Parathyroid adenoma (tissue), 2 donors: ENCODE measurements around the gene CPO.

Experiments used
- H2AFZ ChIP-seq: fragments of 300-600 bp; sonication (generic); one replicate; pipeline ENCODE4 v1.7.0; 2017; ENCODE audit warnings: antibody characterized with exemption, mild to moderate bottlenecking
- H3K27ac ChIP-seq: fragments of 300-600 bp; sonication (generic); one replicate; pipeline ENCODE4 v1.7.0; 2017
- H3K27me3 ChIP-seq: fragments of 300-600 bp; sonication (generic); one replicate; pipeline ENCODE4 v1.7.0; 2017; ENCODE audit warnings: low read length; ENCODE audit not compliant: control insufficient read depth, insufficient read depth
- H3K36me3 ChIP-seq: fragments of 300-600 bp; sonication (generic); one replicate; pipeline ENCODE4 v1.7.0; 2017; ENCODE audit warnings: low read length; ENCODE audit not compliant: control insufficient read depth, insufficient read depth
- H3K4me1 ChIP-seq: fragments of 300-600 bp; sonication (generic); one replicate; pipeline ENCODE4 v1.7.0; 2017; ENCODE audit warnings: control low read depth
- H3K4me2 ChIP-seq: fragments of 300-600 bp; sonication (generic); one replicate; pipeline ENCODE4 v1.7.0; 2017; ENCODE audit warnings: low read length
- H3K4me3 ChIP-seq: fragments of 300-600 bp; sonication (generic); one replicate; pipeline ENCODE4 v1.7.0; 2017; ENCODE audit warnings: low read depth, low read length
- H3K79me2 ChIP-seq: fragments of 300-600 bp; sonication (generic); one replicate; pipeline ENCODE4 v1.7.0; 2017; ENCODE audit warnings: control low read depth
- H3K9ac ChIP-seq: fragments of 300-600 bp; sonication (generic); one replicate; pipeline ENCODE4 v1.7.0; 2017; ENCODE audit warnings: mild to moderate bottlenecking
- H3K9me3 ChIP-seq: fragments of 300-600 bp; sonication (generic); one replicate; pipeline ENCODE4 v1.7.0; 2017; ENCODE audit warnings: low read length; ENCODE audit not compliant: control insufficient read depth
- CTCF ChIP-seq: fragments of 300-600 bp; sonication (generic); IDR thresholded peaks from one replicate; pipeline ENCODE4 v1.7.0; 2017; ENCODE audit warnings: antibody characterized with exemption, mild to moderate bottlenecking
- donor health status: primary hyperparathyroidism.

The CPO gene, protein sequence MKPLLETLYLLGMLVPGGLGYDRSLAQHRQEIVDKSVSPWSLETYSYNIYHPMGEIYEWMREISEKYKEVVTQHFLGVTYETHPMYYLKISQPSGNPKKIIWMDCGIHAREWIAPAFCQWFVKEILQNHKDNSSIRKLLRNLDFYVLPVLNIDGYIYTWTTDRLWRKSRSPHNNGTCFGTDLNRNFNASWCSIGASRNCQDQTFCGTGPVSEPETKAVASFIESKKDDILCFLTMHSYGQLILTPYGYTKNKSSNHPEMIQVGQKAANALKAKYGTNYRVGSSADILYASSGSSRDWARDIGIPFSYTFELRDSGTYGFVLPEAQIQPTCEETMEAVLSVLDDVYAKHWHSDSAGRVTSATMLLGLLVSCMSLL

DNA sequence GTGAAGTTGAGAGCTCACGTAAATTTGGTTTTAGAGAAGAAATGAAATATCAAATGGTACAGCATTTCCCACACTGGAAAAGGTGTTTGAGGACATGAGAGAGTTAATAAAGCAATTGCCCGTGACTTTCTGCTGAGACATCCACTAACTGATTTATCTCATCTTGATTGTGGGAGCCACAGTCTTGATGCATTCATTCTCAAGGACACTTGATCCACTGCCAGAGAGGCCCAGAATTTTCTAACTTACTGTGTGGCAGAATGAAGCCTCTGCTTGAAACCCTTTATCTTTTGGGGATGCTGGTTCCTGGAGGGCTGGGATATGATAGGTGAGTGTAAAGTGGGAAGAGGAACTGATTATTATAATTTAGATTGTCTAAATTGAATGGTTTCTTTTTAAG, at the start of gene CPO:
Gene CPO (plus strand): TSS at position 179 of the 400 bp plus-strand sequence. CDS start 82 bp downstream, at position 261.
- Histone ChIP-seq H3K9ac (no peak within 1 kb of the TSS), H3K4me1 (peaks cover 3% of the 10 kb centered on the region)
- TF ChIP-seq CTCF, result no peak

DNA sequence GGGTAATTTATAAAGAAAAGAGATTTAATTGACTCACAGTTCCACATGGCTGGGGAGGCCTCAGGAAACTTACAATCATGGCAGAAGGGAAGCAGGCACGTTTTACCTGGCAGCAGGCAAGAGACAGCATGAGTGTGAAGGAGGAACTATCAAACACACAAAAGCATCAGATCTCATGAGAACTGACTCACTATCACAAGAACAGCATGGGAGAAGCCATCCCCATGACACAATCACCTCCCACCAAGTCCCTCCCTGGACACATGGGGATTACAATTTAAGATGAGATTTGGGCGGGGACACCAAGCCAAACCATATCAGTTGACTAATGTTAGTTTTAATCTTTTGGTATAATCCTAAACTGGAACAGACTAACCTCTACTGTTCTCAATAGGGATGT, 49.1 kb upstream of the CPO start:
- H2AFZ ChIP-seq, result no peak overlapping the region
- H3K9ac ChIP-seq, result no peak overlapping the region
- H3K9me3 ChIP-seq, result no peaks in the 10 kb centered on the region
- H3K79me2 ChIP-seq, result no peaks in the 10 kb centered on the region
- H3K27me3 ChIP-seq, result no peaks in the 10 kb centered on the region
- H3K4me3 ChIP-seq, result no peak overlapping the region
- TF ChIP-seq CTCF, result no peak
- no peaks in the 10 kb centered on the region for H3K36me3 ChIP-seq
- peaks cover 4% of the 10 kb centered on the region for H3K4me1 ChIP-seq
- H3K27ac ChIP-seq, result no peak overlapping the region
- H3K4me2 ChIP-seq, result no peak overlapping the region

More for the DNA sequence above, at the start of gene CPO:
- Histone ChIP-seq H3K79me2 (no peaks in the 10 kb centered on the region), H3K9me3 (no peaks in the 10 kb centered on the region), H3K27me3 (no peaks in the 10 kb centered on the region), H3K36me3 (no peaks in the 10 kb centered on the region), H2AFZ (no peak within 1 kb of the TSS), H3K4me3 (no peak within 1 kb of the TSS), H3K4me2 (no peak within 1 kb of the TSS), H3K27ac (no peak within 1 kb of the TSS)

GRCh38 chr2:206890926-206891325, 48.4 kb upstream of the CPO start:
- no peak overlapping the region for H3K4me3 ChIP-seq
- H3K9me3 ChIP-seq, result no peaks in the 10 kb centered on the region
- H3K4me2 ChIP-seq, result no peak overlapping the region
- TF ChIP-seq CTCF, result no peak
- no peak overlapping the region for H3K27ac ChIP-seq
- no peak overlapping the region for H2AFZ ChIP-seq
- H3K27me3 ChIP-seq, result no peaks in the 10 kb centered on the region
- no peak overlapping the region for H3K9ac ChIP-seq
- no peaks in the 10 kb centered on the region for H3K36me3 ChIP-seq
- H3K79me2 ChIP-seq, result no peaks in the 10 kb centered on the region
- H3K4me1 ChIP-seq, result peaks cover 4% of the 10 kb centered on the region

DNA sequence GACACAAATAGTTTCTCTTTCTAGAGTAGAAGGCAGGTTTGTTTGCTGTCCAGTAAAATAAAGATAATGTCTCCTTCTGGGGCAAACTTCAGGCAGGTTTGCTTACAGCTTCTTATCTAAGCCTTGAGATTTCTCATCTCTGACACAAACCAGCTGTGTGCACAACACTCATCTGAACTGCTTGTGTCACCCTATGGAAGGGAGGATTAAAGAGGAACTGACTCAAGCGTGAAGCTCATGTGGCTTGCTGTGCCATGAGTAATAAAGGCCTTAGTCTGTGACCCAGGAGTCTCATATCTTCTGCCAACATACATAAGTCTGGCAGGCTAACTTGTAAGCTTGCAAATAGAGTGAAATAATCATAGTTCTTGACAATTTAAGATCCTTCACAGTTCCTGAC, 24.2 kb upstream of the CPO start:
- Histone ChIP-seq H3K27ac (no peak overlapping the region), H3K9ac (no peak overlapping the region), H3K27me3 (no peaks in the 10 kb centered on the region), H3K79me2 (no peaks in the 10 kb centered on the region), H3K36me3 (no peaks in the 10 kb centered on the region), H3K4me1 (no peaks in the 10 kb centered on the region), H3K4me3 (no peak overlapping the region), H3K9me3 (no peaks in the 10 kb centered on the region), H3K4me2 (no peak overlapping the region), H2AFZ (no peak overlapping the region)
- no peak for TF ChIP-seq CTCF

DNA sequence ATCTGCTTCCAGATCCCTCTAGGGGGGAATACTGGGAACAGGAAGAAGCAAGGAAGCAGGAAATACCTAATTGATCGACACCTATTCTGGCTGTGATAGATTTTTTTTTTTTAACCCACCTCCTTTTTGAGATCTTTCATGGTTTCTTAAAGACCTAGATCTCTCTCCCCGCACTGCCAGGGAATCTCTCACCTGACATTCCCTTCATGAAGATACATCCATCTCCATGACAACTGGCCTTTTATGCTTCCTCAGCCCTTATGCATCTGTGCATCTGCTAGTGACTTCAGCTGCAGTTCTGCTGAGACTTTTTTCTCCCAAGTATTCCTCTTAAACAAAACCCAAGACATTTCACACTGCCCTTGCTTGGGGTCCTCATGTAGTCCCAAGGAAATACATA, 21.1 kb upstream of the CPO start:
- no peaks in the 10 kb centered on the region for H3K27me3 ChIP-seq
- no peak overlapping the region for H3K27ac ChIP-seq
- H3K9me3 ChIP-seq, result no peaks in the 10 kb centered on the region
- no peaks in the 10 kb centered on the region for H3K36me3 ChIP-seq
- no peak overlapping the region for H3K4me2 ChIP-seq
- H3K4me3 ChIP-seq, result no peak overlapping the region
- TF ChIP-seq CTCF, result no peak
- no peaks in the 10 kb centered on the region for H3K79me2 ChIP-seq
- H2AFZ ChIP-seq, result no peak overlapping the region
- no peak overlapping the region for H3K9ac ChIP-seq
- H3K4me1 ChIP-seq, result no peaks in the 10 kb centered on the region
